ENCODE measurements around the gene RHOD.

DNA sequence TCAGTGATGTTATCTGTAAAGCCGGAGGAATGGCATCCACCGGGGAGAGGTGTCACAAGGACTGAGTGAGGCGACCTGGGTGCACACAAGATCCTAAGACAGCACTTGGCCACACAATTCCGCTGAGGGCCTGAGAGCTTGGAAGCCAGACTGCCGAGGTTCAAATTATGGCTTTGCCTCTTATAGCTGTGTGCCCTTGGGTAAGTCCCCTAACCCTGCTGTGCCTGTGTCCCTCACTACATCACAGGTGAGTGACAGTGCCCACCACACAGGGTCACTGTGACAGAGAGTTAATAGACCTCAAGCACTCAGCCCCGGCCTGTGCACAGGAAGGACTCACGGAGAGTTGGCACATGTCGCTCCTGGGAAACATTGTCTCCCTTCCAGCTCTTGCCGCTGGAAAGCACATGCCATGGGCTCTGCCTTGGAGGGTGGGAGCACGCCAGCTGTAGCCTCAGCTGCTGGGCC is 592 bp downstream of the RHOD start:
- TF ChIP-seq POLR2A (IDR thresholded peaks at IDR 0.05; ENCODE audit: control extremely low read depth in 1 of 2, low read depth in 2 of 2, low read length in 2 of 2): no peak
- TF ChIP-seq, protein P1, sequence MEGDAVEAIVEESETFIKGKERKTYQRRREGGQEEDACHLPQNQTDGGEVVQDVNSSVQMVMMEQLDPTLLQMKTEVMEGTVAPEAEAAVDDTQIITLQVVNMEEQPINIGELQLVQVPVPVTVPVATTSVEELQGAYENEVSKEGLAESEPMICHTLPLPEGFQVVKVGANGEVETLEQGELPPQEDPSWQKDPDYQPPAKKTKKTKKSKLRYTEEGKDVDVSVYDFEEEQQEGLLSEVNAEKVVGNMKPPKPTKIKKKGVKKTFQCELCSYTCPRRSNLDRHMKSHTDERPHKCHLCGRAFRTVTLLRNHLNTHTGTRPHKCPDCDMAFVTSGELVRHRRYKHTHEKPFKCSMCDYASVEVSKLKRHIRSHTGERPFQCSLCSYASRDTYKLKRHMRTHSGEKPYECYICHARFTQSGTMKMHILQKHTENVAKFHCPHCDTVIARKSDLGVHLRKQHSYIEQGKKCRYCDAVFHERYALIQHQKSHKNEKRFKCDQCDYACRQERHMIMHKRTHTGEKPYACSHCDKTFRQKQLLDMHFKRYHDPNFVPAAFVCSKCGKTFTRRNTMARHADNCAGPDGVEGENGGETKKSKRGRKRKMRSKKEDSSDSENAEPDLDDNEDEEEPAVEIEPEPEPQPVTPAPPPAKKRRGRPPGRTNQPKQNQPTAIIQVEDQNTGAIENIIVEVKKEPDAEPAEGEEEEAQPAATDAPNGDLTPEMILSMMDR (IDR thresholded peaks at IDR 0.05; ENCODE audit: control extremely low read depth in 1 of 3, insufficient read depth in 1 of 3, low read depth in 1 of 3, low read length in 3 of 3): no peak
- no peak for TF ChIP-seq RNF2 (IDR thresholded peaks at IDR 0.05; ENCODE audit: borderline replicate concordance, low read depth, low read length, missing control alignments, poor library complexity, severe bottlenecking)
- TF ChIP-seq SIN3A (conservative IDR thresholded peaks at IDR 0.05 in 1 of 2, IDR thresholded peaks at IDR 0.05 in 1 of 2; ENCODE audit: low read depth in 1 of 2, low read length in 2 of 2): no peak

Measured in H1 (cell line).